ENCODE measurements around the gene COP1.

COP1 gene

DNA sequence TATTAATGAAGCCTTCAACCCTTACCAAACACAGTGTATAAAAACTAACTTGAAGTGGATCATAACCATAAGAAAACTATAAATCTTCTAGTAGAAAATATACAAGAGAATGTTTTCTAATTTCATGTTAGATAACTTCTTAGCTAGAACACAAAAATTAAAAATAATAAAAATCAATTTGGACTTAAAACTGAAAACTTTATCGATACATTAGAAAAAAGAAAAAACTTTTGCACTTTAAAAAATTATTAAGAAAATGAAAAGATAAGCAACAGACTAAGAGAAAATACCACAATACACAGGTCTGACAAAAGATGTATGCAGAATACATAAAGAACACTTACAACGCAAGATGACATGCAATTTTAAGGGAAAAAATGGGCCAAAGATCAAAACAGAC is 8.7 kb downstream of the COP1 start:
- DNase-seq: no peak

- DNase-seq: no peak
These were observed 10.4 kb downstream of the COP1 start for GRCh38 chr1:176196728-176197127.

GRCh38 chr1:176195547-176195946 is 11.5 kb downstream of the COP1 start:
- DNase-seq: no peak

DNA sequence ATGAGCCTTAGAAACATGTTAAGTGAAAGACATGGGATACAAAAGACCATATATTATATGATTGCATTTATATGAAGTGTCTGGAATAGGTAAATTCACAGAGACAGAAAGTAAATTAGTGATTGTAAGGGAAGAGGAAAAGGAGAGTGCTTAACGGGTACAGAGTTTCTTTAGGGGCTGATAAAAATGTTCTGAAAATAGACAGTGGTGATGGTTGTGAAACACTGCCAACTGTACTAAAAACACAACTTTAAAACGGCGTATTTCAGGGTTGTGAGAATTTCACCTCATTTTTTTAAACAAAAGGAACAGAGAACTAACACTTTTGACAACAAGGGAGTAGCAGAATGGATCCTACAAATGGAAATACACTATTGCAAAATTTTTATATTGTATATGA is 13.4 kb downstream of the COP1 start:
- DNase-seq: no peak

GRCh38 chr1:176193023-176193422 is 14.1 kb downstream of the COP1 start:
- no peak for DNase-seq

DNA sequence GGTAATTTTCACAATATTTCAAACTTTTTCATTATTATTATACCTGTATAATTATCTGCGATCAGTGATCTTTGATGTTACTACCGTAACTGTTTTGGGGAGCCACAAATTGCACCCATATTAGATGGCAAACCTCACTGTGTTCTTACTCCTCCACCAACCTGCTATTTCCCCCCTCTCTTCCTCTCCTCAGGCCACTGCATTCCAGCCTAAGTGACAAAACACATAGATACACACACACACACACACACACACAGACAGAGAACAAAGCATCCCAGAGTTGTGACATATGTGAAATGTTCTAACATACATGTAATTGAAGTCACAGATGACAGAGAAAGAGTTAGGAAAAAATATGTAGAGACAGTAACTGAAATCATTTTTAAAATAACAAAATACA is 18.5 kb downstream of the COP1 start:
- no peak for DNase-seq

- DNase-seq: no peak
These were observed 20.1 kb downstream of the COP1 start for GRCh38 chr1:176187001-176187400.

- DNase-seq: no peak
These were observed 23.5 kb downstream of the COP1 start for GRCh38 chr1:176183618-176184017.

DNA sequence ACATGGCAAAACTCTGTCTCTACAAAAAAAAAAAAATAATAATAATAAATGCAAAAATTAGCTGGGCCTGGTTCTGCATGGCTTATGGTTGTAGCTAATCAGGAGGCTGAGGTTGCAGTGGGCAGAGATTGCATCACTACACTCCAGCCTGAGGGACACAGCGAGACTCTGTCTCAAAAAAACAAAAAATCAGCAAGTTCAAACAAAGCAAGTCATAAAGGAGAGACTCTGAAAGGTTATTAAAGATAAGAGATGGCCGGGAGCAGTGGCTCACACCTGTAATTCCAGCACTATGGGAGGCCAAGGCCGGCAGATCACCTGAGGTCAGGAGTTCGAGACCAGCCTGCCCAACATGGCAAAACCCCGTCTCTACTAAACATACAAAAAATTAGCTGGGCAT is 28.8 kb downstream of the COP1 start:
- no peak for DNase-seq

GRCh38 chr1:176177764-176178163 is 29.3 kb downstream of the COP1 start:
- DNase-seq: no peak

DNA sequence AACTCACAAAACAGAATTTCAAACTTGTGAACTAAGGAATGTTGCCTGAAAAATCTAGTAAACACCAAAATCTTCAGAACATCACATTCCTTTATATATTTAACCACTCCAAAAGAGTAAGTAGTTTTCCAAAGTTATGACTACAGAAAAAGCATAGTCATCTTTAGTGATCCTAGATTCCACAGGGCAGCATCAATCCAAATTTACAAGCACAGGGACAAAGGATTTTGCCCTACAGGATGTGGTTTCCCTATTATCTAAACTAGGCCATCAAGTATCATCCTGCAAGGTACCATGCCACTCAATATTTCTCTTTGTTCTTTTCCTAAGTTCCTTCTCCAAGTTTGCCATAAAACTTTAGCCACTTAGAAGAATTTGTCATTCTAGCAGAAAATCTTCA is 33.0 kb downstream of the COP1 start:
- DNase-seq: no peak

DNA sequence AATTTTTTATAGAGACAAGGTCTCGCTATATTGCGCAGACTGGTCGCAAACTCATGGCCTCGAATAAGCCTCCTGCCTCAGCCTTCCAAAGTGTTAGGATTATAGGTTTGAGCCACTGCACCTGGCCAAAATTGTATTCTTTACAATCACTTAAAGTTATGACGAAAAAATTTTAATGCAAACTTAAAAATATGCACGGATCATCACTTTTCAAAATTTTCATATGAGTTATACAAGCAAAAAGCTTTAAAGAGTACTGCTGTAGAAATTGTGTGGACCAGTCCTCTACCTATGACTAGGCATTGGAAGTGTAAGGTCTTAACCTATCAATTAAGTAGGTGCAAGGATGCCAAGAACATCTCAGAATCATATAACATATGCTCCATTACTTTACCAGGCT is 34.9 kb downstream of the COP1 start:
- no peak for DNase-seq

- no peak for DNase-seq
These were observed 39.9 kb downstream of the COP1 start for GRCh38 chr1:176167210-176167609.

DNA sequence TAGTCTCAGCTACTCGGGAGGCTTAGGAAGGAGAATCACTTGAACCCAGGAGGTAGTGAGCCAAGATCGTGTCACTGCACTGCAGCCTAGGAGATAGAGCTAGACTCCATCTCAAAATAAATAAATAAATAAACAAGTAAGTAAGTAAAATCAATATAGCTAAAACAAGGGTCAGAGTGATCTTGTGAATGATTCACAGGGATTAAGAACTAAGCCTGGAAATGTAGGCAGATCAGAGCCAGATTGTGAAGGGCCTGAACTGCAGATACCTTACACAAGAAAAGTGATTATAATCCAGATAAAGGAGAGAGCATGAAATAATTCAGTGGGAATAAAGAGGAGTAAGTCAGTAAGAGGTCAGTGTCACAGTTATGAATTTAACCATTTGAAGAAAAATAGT is 41.5 kb downstream of the COP1 start:
- no peak for DNase-seq

DNA sequence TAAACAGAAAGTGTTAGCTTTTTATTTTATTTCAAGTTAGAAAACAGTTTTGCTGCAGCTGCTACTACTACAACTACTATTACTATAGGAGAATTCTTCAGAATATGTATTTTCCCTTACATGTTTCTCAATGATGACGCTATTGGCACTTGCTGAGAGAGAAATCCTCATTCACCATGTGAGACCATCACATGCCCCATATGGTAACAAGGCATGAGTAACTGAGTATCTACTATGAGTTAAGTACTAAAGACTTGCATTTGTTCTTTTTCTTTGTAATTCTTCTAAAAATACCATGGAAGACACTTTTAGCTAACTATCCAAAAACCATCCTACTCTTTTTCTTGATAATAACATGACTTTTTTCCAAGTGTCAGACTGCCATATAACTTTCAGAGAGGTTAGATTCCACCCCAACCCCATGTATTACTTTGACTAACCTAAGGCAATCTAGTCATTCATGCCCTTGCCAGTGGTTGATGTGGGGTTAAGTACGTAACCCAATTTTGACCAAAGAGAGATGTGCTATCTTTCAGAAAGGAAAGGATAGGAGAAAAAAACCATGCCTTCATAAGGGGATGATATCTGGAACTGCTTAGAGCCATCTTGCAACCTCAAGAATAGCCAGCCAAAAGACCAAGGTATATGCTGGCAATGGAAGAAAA is 42.9 kb downstream of the COP1 start:
- no peak for DNase-seq

DNA sequence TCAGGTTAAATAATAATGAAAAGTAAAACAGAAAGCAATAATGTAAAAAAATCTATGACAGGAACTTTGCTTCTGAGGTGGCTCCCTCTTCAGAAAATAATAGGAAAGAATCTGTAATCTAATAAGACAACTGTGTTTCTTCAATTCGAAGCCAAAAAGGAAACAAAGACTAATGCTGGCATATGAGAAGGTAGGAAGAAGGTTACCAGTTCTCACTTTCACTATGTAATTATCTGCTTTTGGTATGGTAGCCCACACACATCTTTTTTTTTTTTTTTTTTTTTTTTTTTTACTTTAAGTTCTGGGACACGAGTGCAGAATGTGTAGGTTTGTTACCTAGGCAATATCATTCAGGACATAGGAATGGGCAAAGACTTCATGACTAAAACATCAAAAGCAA is 47.1 kb downstream of the COP1 start:
- no peak for DNase-seq

GRCh38 chr1:176157995-176158394 is 49.1 kb downstream of the COP1 start:
- no peak for DNase-seq

- DNase-seq: no peak
These were observed 56.9 kb downstream of the COP1 start for GRCh38 chr1:176149939-176150807.

DNA sequence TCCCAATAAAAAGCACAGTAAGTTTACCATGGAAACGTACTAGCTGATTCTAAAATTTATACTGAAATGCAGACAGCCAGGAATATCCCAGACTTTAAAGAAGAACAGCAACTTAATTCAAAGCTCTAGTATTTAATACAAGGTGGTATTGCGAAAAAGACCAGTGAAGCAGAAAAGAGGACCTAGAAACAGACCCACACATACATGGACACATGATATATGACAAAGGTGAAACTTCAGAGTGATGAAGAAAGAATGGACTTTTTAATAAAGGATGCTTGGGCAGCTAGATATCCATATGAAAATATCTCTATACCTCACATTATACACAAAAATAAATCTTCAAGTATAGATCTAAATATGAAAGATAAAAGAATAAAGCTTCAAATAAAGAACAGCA is 62.6 kb downstream of the COP1 start:
- DNase-seq: no peak

DNA sequence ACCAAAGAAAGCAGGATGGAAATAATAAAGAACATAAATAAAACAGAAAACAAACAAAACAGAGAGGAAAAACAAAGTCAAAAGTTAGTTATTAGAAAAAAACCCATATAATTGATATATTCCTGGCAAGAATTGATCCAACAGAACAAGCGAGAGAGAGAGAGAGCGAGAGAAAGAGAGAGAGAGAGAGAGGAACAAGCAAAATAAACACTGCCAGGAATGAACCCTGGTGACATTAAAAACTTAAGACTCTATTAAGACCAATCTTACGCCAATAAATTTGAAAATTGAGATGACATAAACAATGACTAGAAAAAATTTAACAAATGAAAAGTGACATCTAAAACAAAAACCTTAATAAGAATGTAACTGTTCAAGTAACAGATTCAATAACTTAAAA is 64.1 kb downstream of the COP1 start:
- no peak for DNase-seq

DNA sequence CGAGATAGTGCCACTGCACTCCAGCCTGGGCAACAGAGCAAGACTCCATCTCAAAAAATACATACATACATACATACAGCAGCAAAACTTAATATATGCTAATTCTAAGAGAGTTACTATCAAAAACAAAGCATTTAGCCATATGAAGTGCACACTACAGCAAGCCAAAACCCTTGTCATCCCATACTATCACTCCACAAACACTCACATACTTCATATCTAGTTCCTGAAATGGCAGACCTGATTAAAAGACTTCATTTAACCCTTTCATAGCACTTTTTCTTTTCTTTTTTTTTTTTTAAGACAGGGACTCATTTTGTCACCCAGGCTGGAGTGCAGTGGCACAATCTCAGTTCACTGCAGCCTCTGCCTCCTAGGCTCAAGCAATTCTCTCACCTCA is 65.6 kb downstream of the COP1 start:
- DNase-seq: no peak

- DNase-seq: no peak
These were observed 70.2 kb downstream of the COP1 start for GRCh38 chr1:176136891-176137290.

GRCh38 chr1:176134666-176135065 is 72.4 kb downstream of the COP1 start:
- no peak for DNase-seq

DNA sequence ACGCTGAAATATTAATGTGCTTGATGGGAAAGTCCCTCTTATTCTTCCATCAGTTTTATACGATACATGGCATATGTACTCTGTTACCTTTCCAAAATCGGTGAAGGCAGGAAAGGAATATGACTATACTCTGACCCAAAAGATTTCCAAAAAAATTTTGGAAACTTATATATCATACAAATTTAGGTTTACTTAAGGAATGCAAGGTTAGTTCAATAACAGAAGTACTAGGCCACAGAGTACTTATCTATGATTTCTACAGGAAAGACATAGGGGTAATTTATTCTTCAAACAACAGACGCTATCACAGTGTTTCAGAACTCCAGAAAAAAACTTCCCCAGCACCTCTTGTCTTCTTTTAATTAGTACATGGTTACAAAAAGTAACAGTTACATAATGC is 84.8 kb downstream of the COP1 start:
- no peak for DNase-seq

- DNase-seq: no peak
These were observed 87.5 kb downstream of the COP1 start for GRCh38 chr1:176119549-176119948.
